ENCODE measurements around the gene GIGYF2. TPM values are rescaled to one million over a fixed set of nuclear protein-coding genes. Genes with fewer than 3 reads are reported as not detected.

GIGYF2 gene
- polyA plus RNA-seq, 3 donors, result 14.6 to 23.6 (median 17.0) TPM

Other genes starting within 250 kb of the GIGYF2 start
- under 1 TPM in 2 of 3 donors, not detected in 1; 0.02 to 0.03 TPM for gene ALPI, start 241.2 kb upstream of the GIGYF2 start, polyA plus RNA-seq
- 1 to 10 TPM in 1 of 3 donors, under 1 TPM in 2; 0.56 to 1.3 (median 0.68) TPM for gene ECEL1, start 209.5 kb upstream of the GIGYF2 start, polyA plus RNA-seq
- not detected for gene PRSS56, start 176.9 kb upstream of the GIGYF2 start, polyA plus RNA-seq
- under 1 TPM in 1 of 3 donors, not detected in 2; 0.03 TPM for gene CHRND, start 171.2 kb upstream of the GIGYF2 start, polyA plus RNA-seq
- gene CHRNG, start 157.6 kb upstream of the GIGYF2 start, polyA plus RNA-seq, result not detected
- gene TIGD1, start 146.8 kb upstream of the GIGYF2 start, polyA plus RNA-seq, result 1 to 10 TPM; 1.2 to 1.4 (median 1.3) TPM
- 10 to 100 TPM; 42.4 to 60.2 (median 44.0) TPM for gene EIF4E2, start 146.6 kb upstream of the GIGYF2 start, polyA plus RNA-seq
- 10 to 100 TPM in 2 of 3 donors, 1 to 10 TPM in 1; 2.6 to 59.5 (median 18.9) TPM for gene EFHD1, start 63.7 kb upstream of the GIGYF2 start, polyA plus RNA-seq
- under 1 TPM in 1 of 3 donors, not detected in 2; 0.15 TPM for gene KCNJ13, start 79.2 kb downstream of the GIGYF2 start, polyA plus RNA-seq
- gene SNORC, start 172.9 kb downstream of the GIGYF2 start, polyA plus RNA-seq, result under 1 TPM; 0.34 to 0.91 (median 0.67) TPM